SK-N-DZ (cell line): ENCODE measurements around the gene SMAP1. TPM values are rescaled to one million over a fixed set of nuclear protein-coding genes. Genes with fewer than 3 reads are reported as not detected.

ENCODE experiments used
- DNase-seq: peaks from one replicate; pipeline ENCODE4 v3.0.0-alpha.2; 2015; ENCODE audit warnings: low spot score
- polyA plus RNA-seq, 2 experiments: library from polyadenylated mRNA; depleted of rRNA; stranded (reverse); fragments of >200 nt; gene quantifications; 2 replicates each; pipeline ENCODE4 v1.2.3, GENCODE V29; 2014

The SMAP1 gene
- 29.6 and 33.9 TPM in 2 replicates for polyA plus RNA-seq (2014; cell fraction: cytosol; rRNA removed)
- 16.7 and 24.0 TPM in 2 replicates for polyA plus RNA-seq (2014; cell fraction: nucleus; rRNA removed)

- DNase-seq, result peak; percentile 90
Observed at GRCh38 chr6:70667711-70668498, at the start of gene SMAP1. Gene SMAP1 (plus strand): TSS chr6:70667883. CDS start chr6:70668024, 141 bp downstream.

- no peak for DNase-seq
Observed at GRCh38 chr6:70620746-70621145, 46.9 kb upstream of the SMAP1 start.

- DNase-seq, result no peak
Observed at GRCh38 chr6:70622461-70622860, 45.2 kb upstream of the SMAP1 start.

- DNase-seq, result no peak
Observed at GRCh38 chr6:70625436-70625835, 42.2 kb upstream of the SMAP1 start.

- DNase-seq, result no peak
Observed at GRCh38 chr6:70627500-70628254, 40.0 kb upstream of the SMAP1 start.

- DNase-seq, result peak; percentile 28
Observed at GRCh38 chr6:70629929-70630328, 37.8 kb upstream of the SMAP1 start.

- no peak for DNase-seq
Observed at GRCh38 chr6:70633870-70634269, 33.8 kb upstream of the SMAP1 start.

GRCh38 chr6:70636596-70636995, 31.1 kb upstream of the SMAP1 start:
- DNase-seq, result no peak

GRCh38 chr6:70638468-70638867, 29.2 kb upstream of the SMAP1 start:
- DNase-seq, result no peak

GRCh38 chr6:70651326-70651905, 16.3 kb upstream of the SMAP1 start:
- no peak for DNase-seq

- DNase-seq, result no peak
Observed at GRCh38 chr6:70652216-70652615, 15.5 kb upstream of the SMAP1 start.

- DNase-seq, result peak; percentile 61
Observed at GRCh38 chr6:70657706-70658105, 10.0 kb upstream of the SMAP1 start.

GRCh38 chr6:70663881-70664466, 3.7 kb upstream of the SMAP1 start:
- no peak for DNase-seq

GRCh38 chr6:70666706-70667105, 977 bp upstream of the SMAP1 start:
- DNase-seq, result no peak

GRCh38 chr6:70667256-70667710, 400 bp upstream of the SMAP1 start:
- no peak for DNase-seq

- DNase-seq, result no peak
Observed at GRCh38 chr6:70668499-70668812, 773 bp downstream of the SMAP1 start.

- no peak for DNase-seq
Observed at GRCh38 chr6:70669133-70669532, 1.4 kb downstream of the SMAP1 start.

- DNase-seq, result no peak
Observed at GRCh38 chr6:70672549-70672948, 4.9 kb downstream of the SMAP1 start.

- DNase-seq, result no peak
Observed at GRCh38 chr6:70673054-70673453, 5.4 kb downstream of the SMAP1 start.

GRCh38 chr6:70673601-70674000, 5.9 kb downstream of the SMAP1 start:
- no peak for DNase-seq

GRCh38 chr6:70675822-70676221, 8.1 kb downstream of the SMAP1 start:
- DNase-seq, result no peak

GRCh38 chr6:70676821-70677220, 9.1 kb downstream of the SMAP1 start:
- no peak for DNase-seq
